Lower lobe of right lung (tissue), 2 donors: ENCODE data around the gene RNF5. TPM values are rescaled to one million over a fixed set of nuclear protein-coding genes. Genes with fewer than 3 reads are reported as not detected.

Experiments used
- ATAC-seq, 2 donors: fragments of 200-7000 bp; cut with Tn5 transposase; one replicate each; pipeline ENCODE4 v1.9.1; 2020 to 2022; ENCODE audit warnings: mild to moderate bottlenecking in 2 of 2, moderate library complexity in 2 of 2
- DNase-seq: peaks from one replicate; pipeline ENCODE4 v3.0.0-alpha.2; 2020
- H3K27ac ChIP-seq: fragments of 200-600 bp; one replicate; pipeline ENCODE4 v1.8.0; 2022
- H3K27me3 ChIP-seq: fragments of 200-600 bp; one replicate; pipeline ENCODE4 v1.8.0; 2022; ENCODE audit warnings: low read depth
- H3K36me3 ChIP-seq: fragments of 200-600 bp; one replicate; pipeline ENCODE4 v1.8.0; 2022; ENCODE audit warnings: mild to moderate bottlenecking
- H3K4me1 ChIP-seq: fragments of 200-600 bp; one replicate; pipeline ENCODE4 v1.8.0; 2022
- H3K4me3 ChIP-seq: fragments of 200-600 bp; one replicate; pipeline ENCODE4 v1.8.0; 2022; ENCODE audit warnings: mild to moderate bottlenecking
- H3K9me3 ChIP-seq: fragments of 200-600 bp; one replicate; pipeline ENCODE4 v1.8.0; 2022
- CTCF ChIP-seq: fragments of 200-600 bp; IDR thresholded peaks from one replicate; pipeline ENCODE4 v1.8.0; 2022; ENCODE audit warnings: antibody characterized with exemption, mild to moderate bottlenecking
- intact Hi-C: fragments of 100-400 bp; cut with DNase I; formaldehyde crosslinking; loops from one replicate; pipeline ENCODE4 v1.11.0; 2022
- total RNA-seq: library from RNA; stranded (reverse); fragmentation: NEBNext Ultra II Directional; extraction: Animal tissue kit (Norgen Biotek cat#: 25700); gene quantifications from one replicate; pipeline ENCODE4 v1.2.1, GENCODE V29; 2021
- donor health status: DM: no; HTN: yes; CAD: no; lungs with severe emphysema.

RNF5 gene
- total RNA-seq, 1 donor from 2014 or later: 44.9 TPM

GRCh38 chr6:32146687-32147086, 31.5 kb upstream of the RNF5 start:
- no peak for ATAC-seq
- DNase-seq: no peak
- Histone ChIP-seq H3K4me3 (no peak overlapping the region), H3K27ac (no peak overlapping the region), H3K4me1 (no peaks in the 10 kb centered on the region), H3K36me3 (no peaks in the 10 kb centered on the region), H3K9me3 (no peaks in the 10 kb centered on the region), H3K27me3 (peaks cover 38% of the 10 kb centered on the region)
- intact Hi-C loops: no loop called here
- no peak for TF ChIP-seq CTCF

GRCh38 chr6:32147401-32148132, 30.6 kb upstream of the RNF5 start:
- DNase-seq (no peak), ATAC-seq (peak in 1 of 2 donors; percentile 17)
- H3K27me3 ChIP-seq: peaks cover 34% of the 10 kb centered on the region

GRCh38 chr6:32148289-32149091, 29.7 kb upstream of the RNF5 start:
- Histone ChIP-seq H3K9me3 (no peaks in the 10 kb centered on the region), H3K27me3 (peaks cover 40% of the 10 kb centered on the region), H3K4me3 (peak overlapping the region; percentile 31), H3K4me1 (peaks cover 15% of the 10 kb centered on the region), H3K36me3 (no peaks in the 10 kb centered on the region), H3K27ac (no peak overlapping the region)
- ATAC-seq (peak; percentile 54 to 61), DNase-seq (peak; percentile 74)
- intact Hi-C loops: no loop called here
- TF ChIP-seq CTCF: peak; percentile 13

More at GRCh38 chr6:32147401-32148132, 30.6 kb upstream of the RNF5 start:
- TF ChIP-seq CTCF: no peak
- Histone ChIP-seq H3K27ac (no peak overlapping the region), H3K9me3 (no peaks in the 10 kb centered on the region), H3K4me1 (peaks cover 6% of the 10 kb centered on the region), H3K36me3 (no peaks in the 10 kb centered on the region), H3K4me3 (no peak overlapping the region)
- intact Hi-C loops: no loop called here

- intact Hi-C loops: no loop called here
- Histone ChIP-seq H3K4me3 (peak overlapping the region; percentile 31), H3K9me3 (no peaks in the 10 kb centered on the region), H3K36me3 (no peaks in the 10 kb centered on the region), H3K27ac (no peak overlapping the region), H3K4me1 (peaks cover 21% of the 10 kb centered on the region), H3K27me3 (peaks cover 40% of the 10 kb centered on the region)
- TF ChIP-seq CTCF: no peak
- no peak for ATAC-seq
- no peak for DNase-seq
Observed at GRCh38 chr6:32149092-32149755, 29.0 kb upstream of the RNF5 start.
